Loucy (cell line): ENCODE measurements around the gene BHLHE23.

Experiments
- H2AFZ ChIP-seq: fragments of 200-600 bp; sonication (generic); 2 replicates; pipeline ENCODE4 v1.6.0; 2016; ENCODE audit warnings: antibody characterized with exemption, mild to moderate bottlenecking, low read length, moderate library complexity
- H3F3A ChIP-seq: fragments of 200-600 bp; 2 replicates; pipeline ENCODE4 v1.6.0; 2016; ENCODE audit warnings: antibody characterized with exemption, low read depth, mild to moderate bottlenecking
- H3K27me3 ChIP-seq: fragments of 200-600 bp; sonication (generic); 2 replicates; pipeline ENCODE4 v1.6.1; 2014; ENCODE audit warnings: low read length, mild to moderate bottlenecking; ENCODE audit not compliant: insufficient read depth, poor library complexity, severe bottlenecking
- H3K36me3 ChIP-seq: fragments of 200-600 bp; sonication (generic); 2 replicates; pipeline ENCODE4 v1.6.1; 2016; ENCODE audit warnings: low read length; ENCODE audit not compliant: insufficient read depth
- H3K4me1 ChIP-seq: fragments of 200-600 bp; sonication (generic); 2 replicates; pipeline ENCODE4 v1.5.1; 2014; ENCODE audit warnings: low read length, mild to moderate bottlenecking; ENCODE audit not compliant: insufficient read depth, poor library complexity, severe bottlenecking
- H3K4me2 ChIP-seq: fragments of 200-600 bp; sonication (generic); 2 replicates; pipeline ENCODE4 v1.6.0; 2014; ENCODE audit warnings: antibody characterized with exemption, low read length, low read depth, mild to moderate bottlenecking; ENCODE audit not compliant: poor library complexity, severe bottlenecking
- H3K4me3 ChIP-seq: fragments of 200-600 bp; sonication (generic); 2 replicates; pipeline ENCODE4 v1.5.1; 2014; ENCODE audit warnings: low read length, mild to moderate bottlenecking, mixed read lengths; ENCODE audit not compliant: poor library complexity, severe bottlenecking
- H3K79me2 ChIP-seq: fragments of 200-600 bp; sonication (generic); 2 replicates; pipeline ENCODE4 v1.6.1; 2014; ENCODE audit warnings: low read length; ENCODE audit not compliant: insufficient read depth
- H3K9ac ChIP-seq: fragments of 200-600 bp; sonication (generic); 2 replicates; pipeline ENCODE4 v1.6.0; 2014; ENCODE audit warnings: mild to moderate bottlenecking, low read depth, low read length, moderate library complexity; ENCODE audit not compliant: poor library complexity, severe bottlenecking
- H3K9me2 ChIP-seq: fragments of 200-600 bp; sonication (generic); replicated peaks from 2 replicates; pipeline ENCODE4 v1.6.1; 2016; ENCODE audit warnings: low read depth, low read length, mixed read lengths
- H3K9me3 ChIP-seq: fragments of 200-600 bp; sonication (generic); 2 replicates; pipeline ENCODE4 v1.6.1; 2014; ENCODE audit warnings: mild to moderate bottlenecking, antibody characterized with exemption, low read length, low read depth; ENCODE audit not compliant: insufficient read depth
- H4K20me1 ChIP-seq: fragments of 200-600 bp; sonication (generic); 2 replicates; pipeline ENCODE4 v1.6.0; 2014; ENCODE audit warnings: antibody characterized with exemption, low read length, mild to moderate bottlenecking; ENCODE audit not compliant: insufficient read depth, poor library complexity, severe bottlenecking
- CTCF ChIP-seq: fragments of 200-600 bp; sonication (generic); conservative IDR thresholded peaks from 2 replicates; pipeline ENCODE4 v1.5.1; 2014; ENCODE audit warnings: mild to moderate bottlenecking, antibody characterized with exemption, low read length
- EZH2phosphoT487 ChIP-seq: fragments of 200-600 bp; IDR thresholded peaks from 2 replicates; pipeline ENCODE4 v1.6.1; 2018; ENCODE audit warnings: antibody characterized with exemption, mild to moderate bottlenecking, moderate library complexity, borderline replicate concordance

BHLHE23 gene

GRCh38 chr20:62972845-62973745, 33.7 kb downstream of the BHLHE23 start:
- H3K9ac ChIP-seq = no peak overlapping the region
- no peak overlapping the region for H2AFZ ChIP-seq
- H3K9me2 ChIP-seq = no peaks in the 10 kb centered on the region
- H3K79me2 ChIP-seq = no peaks in the 10 kb centered on the region
- peak overlapping the region; percentile 41 for H3K4me2 ChIP-seq
- no peaks in the 10 kb centered on the region for H3K36me3 ChIP-seq
- TF ChIP-seq CTCF (no peak), EZH2phosphoT487 (no peak)
- H3K4me1 ChIP-seq = peaks cover 11% of the 10 kb centered on the region
- no peak overlapping the region for H3K4me3 ChIP-seq
- H3K9me3 ChIP-seq = no peaks in the 10 kb centered on the region
- H3K27me3 ChIP-seq = no peaks in the 10 kb centered on the region
- H4K20me1 ChIP-seq = no peaks in the 10 kb centered on the region
- no peaks in the 10 kb centered on the region for H3F3A ChIP-seq

GRCh38 chr20:62971950-62972844, 34.6 kb downstream of the BHLHE23 start:
- Histone ChIP-seq H3K4me2 (peak overlapping the region; percentile 41), H3K4me3 (no peak overlapping the region)

More at GRCh38 chr20:62971950-62972844, 34.6 kb downstream of the BHLHE23 start:
- Histone ChIP-seq H3K9me3 (no peaks in the 10 kb centered on the region), H3K9me2 (no peaks in the 10 kb centered on the region), H3K9ac (no peak overlapping the region), H3K36me3 (no peaks in the 10 kb centered on the region), H3K4me1 (peaks cover 6% of the 10 kb centered on the region), H3K27me3 (no peaks in the 10 kb centered on the region), H2AFZ (no peak overlapping the region; the same call in 1 of the 2 replicates), H4K20me1 (no peaks in the 10 kb centered on the region), H3F3A (no peaks in the 10 kb centered on the region), H3K79me2 (no peaks in the 10 kb centered on the region)
- TF ChIP-seq EZH2phosphoT487 = no peak
- TF ChIP-seq CTCF = peak; percentile 91
